RWPE2 (cell line): ENCODE data around the gene SLCO4A1.

Source experiments
- ATAC-seq: fragments of 200-7000 bp; cut with Tn5 transposase; 3 replicates; pipeline ENCODE4 v1.9.1; 2021; ENCODE audit warnings: low read depth
- DNase-seq: peaks from one replicate; pipeline ENCODE4 v3.0.0-alpha.2; 2020; ENCODE audit warnings: low spot score
- H3K27ac ChIP-seq: fragments of 450-650 bp; 2 replicates; pipeline ENCODE4 v1.5.1; 2017; ENCODE audit warnings: mild to moderate bottlenecking; ENCODE audit not compliant: poor library complexity, severe bottlenecking
- H3K27me3 ChIP-seq: fragments of 250-450 bp; sonication (Bioruptor Pico); 2 replicates; pipeline ENCODE4 v1.5.1; 2021; ENCODE audit warnings: mild to moderate bottlenecking, moderate library complexity; ENCODE audit not compliant: insufficient read depth, poor library complexity, severe bottlenecking
- H3K36me3 ChIP-seq: fragments of 250-450 bp; sonication (Bioruptor Pico); 2 replicates; pipeline ENCODE4 v1.5.1; 2020; ENCODE audit warnings: low read depth, mild to moderate bottlenecking, moderate library complexity
- H3K4me1 ChIP-seq: fragments of 250-450 bp; sonication (Bioruptor Pico); 2 replicates; pipeline ENCODE4 v1.5.1; 2021; ENCODE audit warnings: mild to moderate bottlenecking, moderate library complexity; ENCODE audit not compliant: insufficient read depth, poor library complexity, severe bottlenecking
- H3K4me3 ChIP-seq: fragments of 250-450 bp; sonication (Bioruptor Pico); 2 replicates; pipeline ENCODE4 v1.5.1; 2021; ENCODE audit warnings: mild to moderate bottlenecking, moderate library complexity; ENCODE audit not compliant: severe bottlenecking
- H3K9me3 ChIP-seq: fragments of 250-450 bp; sonication (Bioruptor Pico); 2 replicates; pipeline ENCODE4 v1.5.1; 2021; ENCODE audit warnings: mild to moderate bottlenecking, moderate library complexity; ENCODE audit not compliant: severe bottlenecking
- TF ChIP-seq, protein P1 (sequence below): fragments of 450-650 bp; IDR thresholded peaks from one replicate; pipeline ENCODE4 v1.5.1; 2017; ENCODE audit warnings: mild to moderate bottlenecking, moderate library complexity; ENCODE audit not compliant: poor library complexity, severe bottlenecking

The SLCO4A1 gene

GRCh38 chr20:62674370-62674769 is 32.1 kb downstream of the SLCO4A1 start:
- ATAC-seq = no peak
- no peaks in the 10 kb centered on the region for H3K27me3 ChIP-seq

DNA sequence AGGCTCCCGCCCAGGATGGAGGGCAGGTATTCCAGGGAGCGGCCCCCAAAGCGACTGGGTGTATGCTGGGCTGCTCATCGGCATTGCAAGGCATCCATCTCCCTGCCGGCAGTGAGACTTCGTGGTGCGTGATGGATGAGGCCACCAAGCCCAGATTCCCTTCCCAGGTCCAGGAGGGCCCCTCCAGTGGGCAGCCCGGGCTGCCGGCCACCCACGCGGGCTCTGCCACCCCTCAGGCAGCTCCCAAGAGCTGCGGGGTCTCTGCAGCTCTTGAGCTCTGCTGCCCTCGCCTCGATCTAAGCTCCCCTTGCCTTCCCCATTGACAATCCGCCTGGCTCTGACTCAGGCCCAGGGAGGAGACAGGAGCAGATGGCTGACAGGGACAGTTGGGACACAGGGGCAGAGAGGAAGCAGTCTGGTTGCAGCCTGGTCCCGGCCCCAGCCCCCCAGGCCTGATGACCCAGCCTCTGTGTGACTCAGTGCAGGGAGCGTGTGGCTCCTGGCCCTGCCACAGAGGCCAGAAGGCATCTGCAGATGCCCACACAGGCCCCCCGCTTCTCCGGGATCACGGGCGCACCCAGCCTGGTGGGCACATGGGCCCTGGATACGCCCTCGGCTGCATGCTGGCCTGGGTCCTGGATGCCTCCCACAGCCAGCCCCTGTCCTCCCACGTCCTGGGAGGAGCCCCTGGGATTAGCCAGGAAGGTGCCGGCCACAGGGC is 33.0 kb downstream of the SLCO4A1 start:
- TF ChIP-seq, protein P1, sequence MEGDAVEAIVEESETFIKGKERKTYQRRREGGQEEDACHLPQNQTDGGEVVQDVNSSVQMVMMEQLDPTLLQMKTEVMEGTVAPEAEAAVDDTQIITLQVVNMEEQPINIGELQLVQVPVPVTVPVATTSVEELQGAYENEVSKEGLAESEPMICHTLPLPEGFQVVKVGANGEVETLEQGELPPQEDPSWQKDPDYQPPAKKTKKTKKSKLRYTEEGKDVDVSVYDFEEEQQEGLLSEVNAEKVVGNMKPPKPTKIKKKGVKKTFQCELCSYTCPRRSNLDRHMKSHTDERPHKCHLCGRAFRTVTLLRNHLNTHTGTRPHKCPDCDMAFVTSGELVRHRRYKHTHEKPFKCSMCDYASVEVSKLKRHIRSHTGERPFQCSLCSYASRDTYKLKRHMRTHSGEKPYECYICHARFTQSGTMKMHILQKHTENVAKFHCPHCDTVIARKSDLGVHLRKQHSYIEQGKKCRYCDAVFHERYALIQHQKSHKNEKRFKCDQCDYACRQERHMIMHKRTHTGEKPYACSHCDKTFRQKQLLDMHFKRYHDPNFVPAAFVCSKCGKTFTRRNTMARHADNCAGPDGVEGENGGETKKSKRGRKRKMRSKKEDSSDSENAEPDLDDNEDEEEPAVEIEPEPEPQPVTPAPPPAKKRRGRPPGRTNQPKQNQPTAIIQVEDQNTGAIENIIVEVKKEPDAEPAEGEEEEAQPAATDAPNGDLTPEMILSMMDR = no peak
- no peaks in the 10 kb centered on the region for H3K27me3 ChIP-seq
- no peaks in the 10 kb centered on the region for H3K4me1 ChIP-seq
- no peaks in the 10 kb centered on the region for H3K9me3 ChIP-seq
- H3K27ac ChIP-seq = no peak overlapping the region
- DNase-seq (no peak), ATAC-seq (peak; percentile 44)
- no peaks in the 10 kb centered on the region for H3K36me3 ChIP-seq
- H3K4me3 ChIP-seq = no peak overlapping the region

More at GRCh38 chr20:62674370-62674769, 32.1 kb downstream of the SLCO4A1 start:
- Histone ChIP-seq H3K4me1 (no peaks in the 10 kb centered on the region), H3K36me3 (no peaks in the 10 kb centered on the region), H3K9me3 (no peaks in the 10 kb centered on the region), H3K4me3 (no peak overlapping the region), H3K27ac (no peak overlapping the region)
- no peak for DNase-seq
- TF ChIP-seq, protein P1 = no peak

DNA sequence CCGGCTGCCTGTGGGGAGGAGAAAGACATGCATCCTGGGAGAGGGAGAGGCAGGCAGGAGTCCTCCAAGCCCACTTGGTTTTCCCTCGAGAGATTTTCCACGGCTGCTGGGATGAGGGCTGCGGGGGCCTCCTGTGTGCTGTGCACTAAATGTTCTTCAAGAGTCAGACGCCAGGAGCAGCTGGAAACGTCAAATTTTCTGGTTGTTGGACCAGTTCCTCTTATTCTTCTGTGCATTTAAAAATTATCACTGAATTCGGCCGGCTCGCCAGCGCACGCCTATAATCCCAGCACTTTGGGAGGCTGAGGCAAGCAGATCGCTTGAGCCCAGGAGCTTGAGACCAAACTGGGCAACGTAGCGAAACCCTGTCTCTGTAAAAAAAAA is 33.6 kb downstream of the SLCO4A1 start:
- Histone ChIP-seq H3K4me3 (no peak overlapping the region), H3K4me1 (no peaks in the 10 kb centered on the region), H3K36me3 (no peaks in the 10 kb centered on the region), H3K27me3 (no peaks in the 10 kb centered on the region), H3K27ac (no peak overlapping the region), H3K9me3 (no peaks in the 10 kb centered on the region)
- no peak for ATAC-seq
- TF ChIP-seq, protein P1 = no peak
- no peak for DNase-seq

DNA sequence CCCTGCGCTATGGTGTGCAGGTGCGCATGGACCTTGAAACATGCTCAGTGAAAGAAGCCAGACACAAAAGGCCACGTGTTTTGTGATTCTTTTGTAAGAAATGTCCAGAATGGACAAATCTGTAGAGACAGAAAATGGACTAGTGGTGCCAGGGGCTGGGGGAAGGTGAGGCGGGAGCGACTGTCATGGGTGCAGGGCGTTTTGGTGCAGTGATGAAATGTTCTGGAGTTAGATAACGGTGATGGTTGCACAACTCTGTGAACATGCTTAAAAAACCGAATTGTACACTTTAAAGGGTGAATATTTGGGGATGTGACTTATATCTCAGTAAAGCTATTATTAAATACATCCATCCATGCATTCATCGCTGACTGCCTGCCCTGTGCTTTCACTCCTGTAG is 34.7 kb downstream of the SLCO4A1 start:
- TF ChIP-seq, protein P1 = no peak
- Histone ChIP-seq H3K9me3 (no peaks in the 10 kb centered on the region), H3K27ac (no peak overlapping the region), H3K27me3 (peaks cover 4% of the 10 kb centered on the region), H3K4me1 (no peaks in the 10 kb centered on the region), H3K36me3 (no peaks in the 10 kb centered on the region), H3K4me3 (no peak overlapping the region)
- no peak for ATAC-seq
- no peak for DNase-seq

- H3K36me3 ChIP-seq = no peaks in the 10 kb centered on the region
- ATAC-seq = no peak
- TF ChIP-seq, protein P1 = no peak
- no peaks in the 10 kb centered on the region for H3K4me1 ChIP-seq
- no peak overlapping the region for H3K4me3 ChIP-seq
- H3K27ac ChIP-seq = no peak overlapping the region
- H3K27me3 ChIP-seq = peaks cover 4% of the 10 kb centered on the region
- DNase-seq = no peak
- no peaks in the 10 kb centered on the region for H3K9me3 ChIP-seq
Measured at GRCh38 chr20:62677678-62678077, 35.4 kb downstream of the SLCO4A1 start.
